Neural crest cell (in vitro differentiated cells): ENCODE data around the gene SLC38A3. TPM values are rescaled to one million over a fixed set of nuclear protein-coding genes. Genes with fewer than 3 reads are reported as not detected.
A peak's percentile ranks its signal among the peaks of the same experiment; 100 is the strongest.

ENCODE experiments used
- DNase-seq: peaks from one replicate; pipeline ENCODE4 v3.0.0; 2021; ENCODE audit warnings: low read depth, mixed read lengths, low spot score
- H3K27ac Mint-ChIP-seq: one replicate; pipeline ENCODE4 v1.8.0; 2021; ENCODE audit warnings: mild to moderate bottlenecking, mixed read lengths; ENCODE audit not compliant: unreplicated experiment
- H3K27me3 Mint-ChIP-seq: 2 replicates; pipeline ENCODE4 v1.8.0; 2021; ENCODE audit warnings: low read depth, mild to moderate bottlenecking, mixed read lengths
- H3K36me3 Mint-ChIP-seq: 2 replicates; pipeline ENCODE4 v1.8.0; 2021; ENCODE audit warnings: low read depth, mild to moderate bottlenecking, mixed read lengths
- H3K4me1 Mint-ChIP-seq: 2 replicates; pipeline ENCODE4 v1.8.0; 2021; ENCODE audit warnings: mixed read lengths
- H3K4me3 Mint-ChIP-seq: one replicate; pipeline ENCODE4 v1.8.0; 2021; ENCODE audit warnings: mild to moderate bottlenecking, mixed read lengths
- H3K9me3 Mint-ChIP-seq: 2 replicates; pipeline ENCODE4 v1.8.0; 2021; ENCODE audit warnings: mixed read lengths
- total RNA-seq: library from RNA; stranded (reverse); gene quantifications from 2 replicates; pipeline ENCODE4 v1.2.1, GENCODE V29; 2021
- TF ChIP-seq, protein P1 (sequence below): fragments of 200-600 bp; sonication (generic); conservative IDR thresholded peaks from 2 replicates; pipeline ENCODE4 v1.5.0; 2021; ENCODE audit warnings: antibody characterized with exemption, mild to moderate bottlenecking

SLC38A3 gene
- total RNA-seq, 1 donor from 2014 or later, result 2.7 TPM

DNA sequence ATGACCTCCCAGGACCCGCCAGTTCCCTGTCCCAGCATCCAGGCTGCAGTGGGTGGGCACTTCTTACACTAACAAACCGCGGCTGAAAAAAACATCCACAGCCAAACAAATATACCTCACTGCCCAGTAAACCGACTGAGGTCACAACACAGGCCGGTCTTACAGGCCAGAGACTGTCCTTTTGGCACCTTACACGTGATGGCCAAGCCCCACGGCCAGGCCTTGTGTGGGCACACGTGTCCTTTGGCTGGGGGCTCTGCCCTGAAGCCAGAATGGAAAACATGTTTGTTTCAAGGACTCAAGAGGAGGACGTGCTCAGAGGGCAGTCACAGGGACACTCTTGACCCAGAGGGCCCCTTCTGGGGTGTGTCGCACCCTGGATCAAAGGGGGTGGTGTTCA is 9.8 kb downstream of the SLC38A3 start:
- Mint-ChIP-seq H3K36me3 (no peaks in the 10 kb centered on the region), H3K4me3 (no peak overlapping the region), H3K27me3 (no peaks in the 10 kb centered on the region), H3K9me3 (no peaks in the 10 kb centered on the region), H3K4me1 (no peaks in the 10 kb centered on the region), H3K27ac (no peak overlapping the region)
- DNase-seq, result no peak
- TF ChIP-seq, protein P1, sequence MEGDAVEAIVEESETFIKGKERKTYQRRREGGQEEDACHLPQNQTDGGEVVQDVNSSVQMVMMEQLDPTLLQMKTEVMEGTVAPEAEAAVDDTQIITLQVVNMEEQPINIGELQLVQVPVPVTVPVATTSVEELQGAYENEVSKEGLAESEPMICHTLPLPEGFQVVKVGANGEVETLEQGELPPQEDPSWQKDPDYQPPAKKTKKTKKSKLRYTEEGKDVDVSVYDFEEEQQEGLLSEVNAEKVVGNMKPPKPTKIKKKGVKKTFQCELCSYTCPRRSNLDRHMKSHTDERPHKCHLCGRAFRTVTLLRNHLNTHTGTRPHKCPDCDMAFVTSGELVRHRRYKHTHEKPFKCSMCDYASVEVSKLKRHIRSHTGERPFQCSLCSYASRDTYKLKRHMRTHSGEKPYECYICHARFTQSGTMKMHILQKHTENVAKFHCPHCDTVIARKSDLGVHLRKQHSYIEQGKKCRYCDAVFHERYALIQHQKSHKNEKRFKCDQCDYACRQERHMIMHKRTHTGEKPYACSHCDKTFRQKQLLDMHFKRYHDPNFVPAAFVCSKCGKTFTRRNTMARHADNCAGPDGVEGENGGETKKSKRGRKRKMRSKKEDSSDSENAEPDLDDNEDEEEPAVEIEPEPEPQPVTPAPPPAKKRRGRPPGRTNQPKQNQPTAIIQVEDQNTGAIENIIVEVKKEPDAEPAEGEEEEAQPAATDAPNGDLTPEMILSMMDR, result no peak

DNA sequence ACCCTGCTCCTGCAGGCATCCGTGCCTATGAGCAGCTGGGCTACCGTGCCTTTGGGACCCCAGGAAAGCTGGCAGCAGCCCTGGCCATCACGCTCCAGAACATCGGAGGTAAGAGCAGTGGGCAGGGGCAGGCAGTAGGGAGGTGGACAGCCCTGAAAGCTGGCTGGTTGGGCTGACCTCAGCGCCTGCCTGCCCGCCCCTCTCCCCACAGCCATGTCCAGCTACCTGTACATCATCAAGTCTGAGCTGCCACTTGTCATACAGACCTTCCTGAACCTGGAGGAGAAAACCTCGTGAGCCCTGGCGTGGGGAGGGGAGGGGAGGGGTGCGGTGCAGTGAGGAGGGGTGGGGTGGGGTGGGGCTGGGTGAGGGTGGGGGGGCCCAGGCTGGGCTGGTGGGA is 10.5 kb downstream of the SLC38A3 start:
- TF ChIP-seq, protein P1, result no peak
- no peaks in the 10 kb centered on the region for H3K27me3 Mint-ChIP-seq
- no peaks in the 10 kb centered on the region for H3K4me1 Mint-ChIP-seq

DNA sequence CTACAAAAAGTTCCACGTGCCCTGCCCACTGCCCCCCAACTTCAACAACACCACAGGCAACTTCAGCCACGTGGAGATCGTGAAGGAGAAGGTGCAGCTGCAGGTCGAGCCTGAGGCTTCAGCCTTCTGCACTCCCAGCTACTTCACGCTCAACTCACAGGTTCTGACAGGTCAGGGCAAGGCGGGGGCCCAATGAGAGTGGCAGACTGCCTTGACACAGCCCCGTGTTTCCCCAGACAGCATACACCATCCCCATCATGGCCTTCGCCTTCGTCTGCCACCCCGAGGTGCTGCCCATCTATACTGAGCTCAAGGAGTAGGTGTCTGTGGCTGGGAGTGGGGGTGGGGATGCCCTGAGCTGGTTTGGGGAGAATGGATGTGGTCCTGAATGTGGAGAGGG is 12.6 kb downstream of the SLC38A3 start:
- H3K4me3 Mint-ChIP-seq, result no peak overlapping the region
- H3K27ac Mint-ChIP-seq, result no peak overlapping the region
- TF ChIP-seq, protein P1, result no peak
- no peak for DNase-seq
- no peaks in the 10 kb centered on the region for H3K9me3 Mint-ChIP-seq
- no peaks in the 10 kb centered on the region for H3K27me3 Mint-ChIP-seq
- no peaks in the 10 kb centered on the region for H3K36me3 Mint-ChIP-seq
- H3K4me1 Mint-ChIP-seq, result no peaks in the 10 kb centered on the region

More for the DNA sequence above, 10.5 kb downstream of the SLC38A3 start:
- no peak overlapping the region for H3K27ac Mint-ChIP-seq
- no peak overlapping the region for H3K4me3 Mint-ChIP-seq
- no peaks in the 10 kb centered on the region for H3K36me3 Mint-ChIP-seq
- DNase-seq, result no peak
- H3K9me3 Mint-ChIP-seq, result no peaks in the 10 kb centered on the region

DNA sequence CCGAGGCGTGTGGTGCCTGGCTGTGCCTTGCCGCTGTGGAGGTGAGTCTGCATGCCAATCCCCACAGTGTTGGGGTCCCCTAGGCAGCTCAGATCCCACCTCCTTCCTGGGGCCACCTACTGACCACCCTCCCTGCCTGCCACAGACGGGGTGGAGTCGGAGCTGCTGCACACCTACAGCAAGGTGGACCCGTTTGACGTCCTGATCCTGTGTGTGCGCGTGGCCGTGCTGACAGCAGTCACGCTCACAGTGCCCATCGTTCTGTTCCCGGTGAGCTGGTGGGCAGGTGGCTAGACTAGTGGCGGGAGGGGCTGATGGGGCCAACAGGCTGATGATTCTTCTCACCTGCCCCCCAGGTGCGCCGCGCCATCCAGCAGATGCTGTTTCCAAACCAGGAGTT is 13.4 kb downstream of the SLC38A3 start:
- Mint-ChIP-seq H3K27me3 (no peaks in the 10 kb centered on the region), H3K4me3 (no peak overlapping the region)
- TF ChIP-seq, protein P1, result no peak

DNA sequence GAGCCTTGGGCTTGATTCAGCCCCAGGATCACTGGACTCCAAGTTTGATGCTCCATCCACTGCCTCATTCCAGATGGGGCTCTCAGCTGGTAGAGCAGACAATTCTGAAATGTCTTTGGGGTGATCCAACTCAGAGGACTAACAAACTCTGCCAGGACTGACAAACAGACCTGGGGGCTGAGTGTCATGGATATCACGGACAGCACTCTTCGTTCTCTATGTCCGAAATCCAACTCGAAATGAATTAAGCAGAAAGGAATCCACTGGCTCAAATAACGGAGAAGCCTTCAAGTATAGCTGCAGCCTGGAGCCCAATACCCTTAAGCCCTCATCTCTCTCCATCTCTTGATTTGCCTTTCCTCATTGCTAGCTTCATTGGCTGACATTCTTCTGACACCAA is 14.2 kb downstream of the SLC38A3 start:
- no peak overlapping the region for H3K27ac Mint-ChIP-seq
- TF ChIP-seq, protein P1, result no peak
- H3K9me3 Mint-ChIP-seq, result no peaks in the 10 kb centered on the region
- H3K27me3 Mint-ChIP-seq, result peaks cover 5% of the 10 kb centered on the region
- DNase-seq, result no peak
- H3K4me3 Mint-ChIP-seq, result no peak overlapping the region
- no peaks in the 10 kb centered on the region for H3K4me1 Mint-ChIP-seq
- no peaks in the 10 kb centered on the region for H3K36me3 Mint-ChIP-seq

More for the DNA sequence above, 13.4 kb downstream of the SLC38A3 start:
- no peaks in the 10 kb centered on the region for H3K4me1 Mint-ChIP-seq
- DNase-seq, result no peak
- H3K27ac Mint-ChIP-seq, result no peak overlapping the region
- no peaks in the 10 kb centered on the region for H3K36me3 Mint-ChIP-seq
- H3K9me3 Mint-ChIP-seq, result no peaks in the 10 kb centered on the region

DNA sequence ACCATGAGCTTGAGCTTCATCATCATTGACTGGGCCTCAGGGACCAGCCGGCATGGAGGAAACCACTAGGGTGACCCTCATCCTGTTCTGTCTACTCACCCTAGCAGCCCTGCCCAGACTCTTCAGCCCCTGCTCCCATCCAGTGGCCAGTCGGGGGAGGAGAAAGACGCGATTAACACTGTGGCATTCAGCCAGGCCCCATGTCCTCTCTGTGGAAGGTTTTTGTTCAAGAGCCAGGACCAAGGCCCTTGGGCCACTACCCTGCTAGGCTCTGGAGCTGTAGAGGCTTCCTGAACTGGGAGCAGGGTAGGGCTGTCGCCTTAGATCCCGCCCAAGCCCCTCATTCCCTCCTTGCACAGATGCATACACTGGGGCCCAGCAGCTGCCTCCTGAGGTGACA is 15.0 kb downstream of the SLC38A3 start:
- Mint-ChIP-seq H3K4me3 (no peak overlapping the region), H3K9me3 (no peaks in the 10 kb centered on the region), H3K27ac (peak overlapping the region; percentile 71), H3K27me3 (peaks cover 10% of the 10 kb centered on the region), H3K36me3 (no peaks in the 10 kb centered on the region), H3K4me1 (no peaks in the 10 kb centered on the region)
- DNase-seq, result no peak
- TF ChIP-seq, protein P1, result no peak
